GM21528 (cell line): Measurements from ENCODE around the gene SCNN1G.

Source experiments
- ATAC-seq: cut with Tn5 transposase; IDR thresholded peaks from one replicate; pipeline ENCODE4 v1.9.1; 2021; ENCODE audit warnings: mild to moderate bottlenecking, moderate library complexity; ENCODE audit not compliant: unreplicated experiment, low FRiP score

The SCNN1G gene

DNA sequence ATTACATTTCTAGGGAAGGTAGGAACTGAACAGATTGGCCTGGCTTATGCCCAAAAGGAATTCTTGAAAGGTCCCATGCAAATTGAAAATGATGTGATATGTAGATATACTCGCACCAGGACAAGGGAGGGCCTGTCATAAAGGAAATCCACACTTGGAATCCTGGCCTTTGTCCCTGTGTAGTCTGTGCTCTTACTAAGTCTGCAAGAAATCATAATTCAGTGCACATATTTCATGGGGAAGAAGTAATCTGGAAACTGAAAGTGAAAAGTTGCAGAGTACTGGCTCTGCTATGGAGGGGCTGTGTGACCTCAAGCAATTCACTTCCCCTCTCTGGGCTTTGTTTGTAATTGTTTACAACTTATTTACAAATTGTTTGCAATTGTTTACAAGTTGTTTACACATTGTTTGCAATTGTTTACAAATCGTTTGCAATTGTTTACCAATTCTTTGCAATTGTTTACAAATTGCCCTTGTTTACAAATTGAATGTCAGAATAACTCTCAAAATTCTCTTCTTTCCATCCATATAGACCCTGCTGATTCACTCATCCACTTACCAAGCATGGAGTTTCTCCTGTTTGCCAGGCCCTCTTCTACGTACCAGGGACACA lies 12.9 kb downstream of the SCNN1G start:
- no peak for ATAC-seq

DNA sequence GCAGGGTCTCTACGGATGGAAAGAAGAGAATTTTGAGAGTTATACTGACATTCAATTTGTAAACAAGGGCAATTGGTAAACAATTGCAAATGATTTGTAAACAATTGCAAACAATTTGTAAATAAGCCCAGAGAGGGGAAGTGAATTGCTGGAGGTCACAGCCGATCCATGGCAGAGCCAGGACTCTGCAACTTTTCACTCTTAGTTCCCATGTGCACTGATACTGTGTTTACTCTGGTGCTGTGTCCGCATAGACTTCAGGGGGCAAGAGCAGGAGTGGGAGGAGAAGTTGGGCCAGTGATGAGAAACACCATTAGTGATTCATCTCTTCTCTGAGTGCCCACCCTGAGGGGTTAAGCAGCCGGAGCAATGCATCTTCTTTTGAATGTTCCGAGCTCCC lies 14.0 kb downstream of the SCNN1G start:
- no peak for ATAC-seq

DNA sequence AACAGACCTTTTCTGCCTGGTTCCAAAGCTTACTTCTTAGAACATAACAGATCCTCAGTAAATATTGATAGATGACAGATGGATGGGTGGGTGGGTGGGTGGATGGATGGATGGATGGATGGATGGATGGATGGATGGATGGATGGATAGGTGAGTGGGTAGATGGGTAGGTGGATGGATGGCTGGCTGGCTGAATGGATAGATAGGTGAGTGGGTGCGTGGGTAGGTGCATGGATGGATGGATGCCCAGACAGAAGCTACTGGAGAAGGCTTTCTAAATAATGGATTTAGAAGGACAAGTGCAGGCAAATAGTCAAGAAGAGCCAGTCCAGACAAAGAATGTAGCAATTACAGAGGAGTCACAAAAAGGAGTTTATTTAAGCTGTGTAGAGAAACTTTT lies 19.6 kb downstream of the SCNN1G start:
- no peak for ATAC-seq

DNA sequence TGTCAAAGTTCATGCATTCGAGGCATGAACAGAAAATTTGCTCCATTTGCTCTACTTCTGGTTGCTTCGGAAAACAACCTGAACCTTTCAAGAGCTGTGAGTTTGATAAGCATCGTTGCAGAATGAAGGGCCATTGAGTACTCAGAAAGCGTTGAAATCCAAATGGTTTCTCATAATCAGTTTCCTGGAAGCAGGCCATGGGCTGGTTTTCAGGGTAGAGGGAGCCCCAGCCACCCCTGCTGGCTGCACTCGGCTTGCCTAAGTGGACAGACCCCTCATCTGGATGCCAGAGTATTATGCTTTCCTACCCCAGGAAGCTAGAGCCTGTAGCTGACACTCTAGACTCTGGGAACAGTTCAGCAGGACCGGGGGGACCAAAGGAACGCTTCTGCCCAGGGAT lies 24.4 kb downstream of the SCNN1G start:
- ATAC-seq = no peak

DNA sequence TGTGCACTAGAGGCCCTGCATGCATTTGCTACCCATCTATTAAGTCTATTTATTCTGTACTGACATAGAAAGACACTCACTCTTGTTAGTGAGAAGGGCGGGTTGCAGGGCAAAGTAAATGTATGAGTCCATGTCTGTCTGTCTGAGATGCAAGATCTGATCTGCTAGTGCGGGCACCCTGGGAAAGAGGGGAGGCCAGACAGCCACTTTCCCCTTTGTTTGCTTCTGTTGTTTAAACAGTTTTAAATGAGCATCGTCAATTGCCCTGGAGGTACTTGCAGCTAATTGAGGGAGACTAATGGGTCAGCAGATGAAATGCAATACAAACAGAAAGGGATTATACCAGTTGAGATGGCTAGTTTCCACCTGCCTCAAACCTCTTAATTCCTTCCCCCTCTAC lies 24.9 kb downstream of the SCNN1G start:
- no peak for ATAC-seq

DNA sequence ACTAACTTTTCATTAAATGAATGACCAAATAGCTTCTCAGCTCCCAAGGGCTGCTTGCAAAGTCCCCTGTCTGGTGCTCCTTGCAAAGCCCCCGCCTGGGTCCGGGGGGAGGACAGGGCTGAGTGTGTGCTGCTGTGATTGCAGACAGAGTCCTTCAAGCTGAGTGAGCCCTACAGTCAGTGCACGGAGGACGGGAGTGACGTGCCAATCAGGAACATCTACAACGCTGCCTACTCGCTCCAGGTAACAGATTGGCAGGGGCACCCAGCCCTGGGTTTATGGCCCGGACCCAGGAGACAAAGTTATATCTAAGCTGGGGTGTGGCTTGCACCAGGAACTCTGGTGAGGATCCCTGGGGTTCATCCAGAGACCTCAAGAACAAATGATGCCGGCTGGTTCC lies 27.1 kb downstream of the SCNN1G start:
- ATAC-seq = no peak

DNA sequence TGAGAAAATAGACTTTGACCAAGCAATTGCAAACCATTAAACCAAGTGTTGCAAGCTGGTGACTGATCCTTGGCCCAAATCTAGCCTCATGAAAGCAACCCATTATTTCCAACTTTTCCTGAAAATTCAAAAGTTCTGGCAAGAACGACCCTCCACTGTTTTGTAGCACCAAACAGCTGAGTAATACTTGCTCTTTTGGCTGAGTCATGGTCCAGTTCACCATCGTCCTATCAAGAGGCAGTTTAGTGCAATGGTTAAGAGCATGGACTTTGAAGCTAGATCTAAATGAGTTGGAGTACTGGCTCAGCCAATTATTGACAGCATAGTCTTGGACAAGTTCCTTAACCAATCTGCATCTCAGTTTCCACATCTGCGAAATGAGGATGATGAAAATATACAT lies 31.3 kb downstream of the SCNN1G start:
- no peak for ATAC-seq

- no peak for ATAC-seq
These were observed 32.3 kb downstream of the SCNN1G start for GRCh38 chr16:23214796-23215195.

DNA sequence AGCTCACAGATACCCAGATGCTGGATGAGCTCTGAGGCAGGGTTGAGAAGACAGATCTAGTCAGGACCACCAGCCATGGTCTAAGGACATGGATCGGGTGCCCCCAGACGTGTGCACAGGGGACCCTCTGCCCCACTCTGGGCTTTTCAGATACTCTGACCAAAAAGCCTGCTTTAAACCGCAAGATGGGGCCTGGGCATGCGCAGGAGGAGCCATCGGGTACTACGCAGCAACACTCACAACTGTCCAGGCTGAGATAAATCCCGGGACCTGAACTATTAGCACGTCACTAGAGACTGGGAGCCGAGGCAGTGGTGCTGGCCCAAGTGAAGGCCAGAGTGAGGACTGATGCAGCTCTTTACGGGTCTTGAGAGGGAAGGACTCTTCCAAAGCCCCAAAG lies 32.9 kb downstream of the SCNN1G start:
- ATAC-seq = no peak

- no peak for ATAC-seq
These were observed 34.2 kb downstream of the SCNN1G start for GRCh38 chr16:23216658-23217246.

DNA sequence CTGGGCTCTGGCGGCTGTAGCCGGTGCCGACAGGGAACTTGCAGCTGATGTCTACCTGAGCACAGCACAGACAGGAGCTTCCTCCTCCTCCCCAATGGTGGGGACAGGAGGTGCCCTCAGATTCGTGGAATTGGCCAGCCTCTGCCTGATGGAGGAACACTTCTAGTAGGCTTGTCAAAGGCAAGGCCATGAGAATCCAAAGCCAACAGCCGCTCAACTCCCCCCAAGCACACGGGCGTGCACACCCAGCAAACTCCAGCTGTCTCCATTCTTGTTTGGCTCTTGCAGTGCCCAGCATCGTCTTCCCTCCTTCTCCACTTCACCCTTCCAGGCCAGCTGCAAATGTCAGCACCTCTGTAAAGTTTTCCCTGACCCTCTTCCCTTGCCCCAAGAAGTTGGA lies 35.1 kb downstream of the SCNN1G start:
- ATAC-seq = no peak

GRCh38 chr16:23222929-23223328 lies 40.4 kb downstream of the SCNN1G start:
- ATAC-seq = no peak

DNA sequence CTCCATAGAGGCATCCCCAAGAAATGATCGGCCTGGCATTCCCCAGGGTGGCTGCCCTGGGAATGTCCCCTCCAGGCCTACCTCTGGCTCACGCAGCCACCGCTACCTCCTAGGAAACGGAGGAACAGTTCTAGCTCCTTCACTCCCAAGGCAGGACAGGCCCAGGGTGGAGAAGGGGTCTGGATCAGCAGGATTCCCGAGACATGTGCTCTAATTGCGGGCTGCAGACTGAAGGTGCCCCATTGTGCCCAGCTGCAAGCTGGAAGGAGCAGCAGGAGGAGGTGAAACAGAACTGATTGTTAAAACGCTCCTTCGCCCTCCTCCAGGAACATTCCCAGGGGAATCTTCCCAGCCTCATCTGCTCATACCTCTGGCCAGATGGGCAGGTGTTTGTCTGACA lies 40.8 kb downstream of the SCNN1G start:
- ATAC-seq = no peak

DNA sequence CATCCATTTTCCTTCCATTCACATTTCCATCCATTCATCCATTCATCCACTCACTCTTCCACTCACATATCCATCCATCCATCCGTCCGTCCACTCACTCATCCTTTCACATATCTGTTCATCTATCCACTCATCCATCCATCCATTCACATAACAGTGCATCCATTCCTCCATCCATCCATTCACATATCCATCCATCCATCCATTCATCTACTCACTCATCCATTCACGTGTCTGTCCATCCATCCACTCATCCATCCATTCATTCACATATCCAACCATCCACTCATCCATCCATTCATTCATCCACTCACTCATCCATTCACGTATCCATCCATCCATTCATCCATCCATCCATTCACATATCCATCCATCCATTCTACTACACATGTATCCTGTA lies 42.6 kb downstream of the SCNN1G start:
- no peak for ATAC-seq

DNA sequence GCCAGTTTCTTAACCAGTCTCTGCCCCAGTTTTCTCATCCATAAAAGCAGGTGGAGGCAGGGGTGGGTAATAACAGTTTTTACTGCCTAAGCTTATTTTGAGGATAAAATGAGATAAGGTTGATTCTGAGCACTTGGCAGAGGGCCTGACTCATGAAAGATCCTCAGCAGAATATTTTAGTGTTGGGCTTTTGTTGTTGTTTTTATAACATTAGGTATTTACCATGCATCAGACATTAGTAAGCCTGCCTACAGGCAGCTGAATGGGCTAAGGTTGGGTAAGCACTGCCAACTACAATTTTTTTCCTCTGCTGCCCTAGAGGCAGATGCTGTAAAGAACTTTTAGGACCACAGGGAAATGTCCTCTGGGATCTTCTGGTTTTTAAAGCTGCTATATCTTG lies 43.1 kb downstream of the SCNN1G start:
- no peak for ATAC-seq

DNA sequence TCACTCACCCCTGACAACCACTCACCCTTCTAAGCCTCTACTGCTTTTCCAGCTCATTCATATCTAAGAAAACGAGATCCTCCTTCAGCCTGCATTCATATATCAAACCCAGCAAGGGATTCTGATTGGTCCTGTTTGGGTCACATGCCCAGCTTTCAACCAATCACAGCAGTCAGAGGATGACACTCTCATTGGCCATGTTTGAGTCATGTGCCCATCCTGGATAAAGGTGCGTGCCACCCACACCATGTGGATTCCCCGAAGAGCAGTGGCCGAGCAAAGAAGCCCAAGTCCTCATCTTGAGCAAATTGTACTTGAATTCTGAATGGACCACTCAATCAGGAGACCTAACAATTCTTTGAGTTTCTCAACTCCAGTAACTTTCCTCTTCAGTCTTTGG lies 45.0 kb downstream of the SCNN1G start:
- no peak for ATAC-seq

- no peak for ATAC-seq
These were observed 47.2 kb downstream of the SCNN1G start for GRCh38 chr16:23229714-23230113.

DNA sequence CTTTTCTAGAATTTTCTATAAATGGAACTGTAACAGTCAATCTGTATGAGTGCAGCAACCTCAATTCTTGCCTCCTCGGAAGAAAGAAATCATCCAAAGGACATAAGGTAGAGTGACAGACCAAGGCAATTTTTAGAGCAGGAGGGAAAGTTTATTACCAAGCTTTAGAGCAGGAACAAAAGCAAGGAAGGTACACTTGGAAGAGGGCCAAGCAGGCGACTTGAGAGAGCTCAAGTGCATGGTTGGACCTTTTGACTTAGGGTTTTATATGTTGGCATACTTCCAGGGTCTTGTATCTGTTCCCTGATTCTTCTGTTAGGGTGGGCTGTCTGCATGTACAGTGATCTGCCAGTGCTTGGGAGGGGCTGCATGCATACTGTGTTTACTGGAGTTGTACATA lies 50.3 kb downstream of the SCNN1G start:
- ATAC-seq = no peak

GRCh38 chr16:23235176-23235575 lies 52.6 kb downstream of the SCNN1G start:
- ATAC-seq = no peak

DNA sequence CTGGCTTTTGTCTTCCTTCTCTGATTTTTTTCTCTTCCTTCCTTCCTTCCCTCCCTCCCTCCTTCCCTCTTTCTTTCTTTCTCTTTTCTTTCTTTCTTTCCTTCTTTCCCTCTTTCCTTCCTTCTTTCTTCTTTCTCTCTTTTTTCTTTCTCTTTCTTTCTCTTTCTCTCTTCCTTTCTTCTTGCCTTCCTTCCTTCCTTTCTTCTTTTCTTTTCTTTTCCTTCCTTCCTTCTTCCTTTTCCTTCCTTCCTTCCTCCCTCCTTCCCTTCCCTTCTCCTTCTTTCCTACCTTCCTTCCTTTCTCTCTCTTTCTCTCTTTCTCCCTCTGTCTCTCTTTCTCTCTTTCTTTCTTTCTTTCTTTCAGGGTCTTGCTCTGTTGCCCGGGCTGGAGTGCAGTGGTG lies 54.4 kb downstream of the SCNN1G start:
- ATAC-seq = no peak

DNA sequence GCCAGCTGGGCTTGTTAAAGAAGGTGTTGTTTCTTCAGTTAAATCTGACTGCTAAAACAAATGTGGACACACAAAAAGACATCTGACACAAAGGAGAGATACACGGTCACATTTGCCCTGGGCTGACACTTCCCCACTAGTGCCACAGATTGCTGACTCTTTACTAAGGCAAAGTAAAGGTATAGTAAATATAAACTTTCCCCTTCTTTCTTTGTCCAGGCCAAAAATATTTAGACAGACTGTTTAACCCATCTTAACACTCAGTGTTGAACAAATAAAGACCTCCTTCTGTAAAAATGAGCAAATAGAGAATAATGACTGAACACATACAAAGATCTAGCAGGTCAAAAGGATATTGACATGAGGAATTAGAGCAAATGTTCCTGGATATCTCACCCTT lies 58.4 kb downstream of the SCNN1G start:
- no peak for ATAC-seq

- no peak for ATAC-seq
These were observed 61.6 kb downstream of the SCNN1G start for GRCh38 chr16:23244122-23244521.

DNA sequence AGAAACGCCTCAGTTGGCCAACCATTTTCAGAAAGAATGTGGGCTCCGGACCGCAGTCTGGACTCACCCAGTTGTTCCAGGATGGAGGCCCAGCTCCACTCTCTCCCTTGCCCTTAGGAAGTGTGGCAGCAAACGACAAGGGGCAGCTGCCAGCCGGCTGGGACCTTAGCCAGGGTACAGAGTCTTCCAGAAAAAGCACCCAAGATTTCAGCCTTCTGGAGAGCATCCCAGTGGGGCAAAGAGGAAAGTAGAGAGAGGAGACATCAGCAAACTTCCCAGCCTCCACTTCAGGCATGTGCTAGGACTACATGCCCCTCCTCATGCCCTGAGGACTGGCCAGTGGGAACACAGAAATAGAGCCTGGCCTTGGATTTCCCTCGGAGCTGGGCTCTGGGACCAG lies 62.7 kb downstream of the SCNN1G start:
- no peak for ATAC-seq
